Measurements from ENCODE around the gene CADM2. TPM values are rescaled to one million over a fixed set of nuclear protein-coding genes. Genes with fewer than 3 reads are reported as not detected.

Gene CADM2
- total RNA-seq, 4 donors from 2014 or later: 1.2 to 22.3 (median 2.4) TPM

DNA sequence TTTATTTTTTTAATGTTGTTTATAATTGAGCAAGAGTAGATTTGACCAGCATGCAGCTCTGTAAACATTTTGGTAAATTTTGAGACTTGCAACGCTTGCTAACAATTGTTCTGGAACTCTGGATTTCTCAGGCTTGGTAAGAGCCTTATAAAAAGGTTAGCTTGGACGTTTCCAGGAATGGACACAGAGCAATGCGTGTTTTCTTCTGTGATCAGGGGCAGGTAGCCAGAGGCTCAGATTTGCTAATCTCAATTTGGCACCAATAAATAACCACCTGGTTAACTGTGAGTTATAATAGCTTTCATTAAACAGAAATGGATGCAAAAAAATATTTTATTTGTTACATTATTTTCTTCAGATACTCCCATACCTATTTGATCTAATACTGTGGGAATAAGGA is 39.8 kb downstream of the CADM2 start:
- Histone ChIP-seq H3K9me3 (no peaks in the 10 kb centered on the region), H3K36me3 (no peaks in the 10 kb centered on the region), H3K4me1 (no peaks in the 10 kb centered on the region), H3K27me3 (no peaks in the 10 kb centered on the region), H3K4me3 (no peak overlapping the region), H3K27ac (no peak overlapping the region)
- no peak for DNase-seq
- no peak for TF ChIP-seq POLR2A (IDR thresholded peaks at IDR 0.05)
- TF ChIP-seq, protein P1, sequence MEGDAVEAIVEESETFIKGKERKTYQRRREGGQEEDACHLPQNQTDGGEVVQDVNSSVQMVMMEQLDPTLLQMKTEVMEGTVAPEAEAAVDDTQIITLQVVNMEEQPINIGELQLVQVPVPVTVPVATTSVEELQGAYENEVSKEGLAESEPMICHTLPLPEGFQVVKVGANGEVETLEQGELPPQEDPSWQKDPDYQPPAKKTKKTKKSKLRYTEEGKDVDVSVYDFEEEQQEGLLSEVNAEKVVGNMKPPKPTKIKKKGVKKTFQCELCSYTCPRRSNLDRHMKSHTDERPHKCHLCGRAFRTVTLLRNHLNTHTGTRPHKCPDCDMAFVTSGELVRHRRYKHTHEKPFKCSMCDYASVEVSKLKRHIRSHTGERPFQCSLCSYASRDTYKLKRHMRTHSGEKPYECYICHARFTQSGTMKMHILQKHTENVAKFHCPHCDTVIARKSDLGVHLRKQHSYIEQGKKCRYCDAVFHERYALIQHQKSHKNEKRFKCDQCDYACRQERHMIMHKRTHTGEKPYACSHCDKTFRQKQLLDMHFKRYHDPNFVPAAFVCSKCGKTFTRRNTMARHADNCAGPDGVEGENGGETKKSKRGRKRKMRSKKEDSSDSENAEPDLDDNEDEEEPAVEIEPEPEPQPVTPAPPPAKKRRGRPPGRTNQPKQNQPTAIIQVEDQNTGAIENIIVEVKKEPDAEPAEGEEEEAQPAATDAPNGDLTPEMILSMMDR (IDR thresholded peaks at IDR 0.05): no peak

DNA sequence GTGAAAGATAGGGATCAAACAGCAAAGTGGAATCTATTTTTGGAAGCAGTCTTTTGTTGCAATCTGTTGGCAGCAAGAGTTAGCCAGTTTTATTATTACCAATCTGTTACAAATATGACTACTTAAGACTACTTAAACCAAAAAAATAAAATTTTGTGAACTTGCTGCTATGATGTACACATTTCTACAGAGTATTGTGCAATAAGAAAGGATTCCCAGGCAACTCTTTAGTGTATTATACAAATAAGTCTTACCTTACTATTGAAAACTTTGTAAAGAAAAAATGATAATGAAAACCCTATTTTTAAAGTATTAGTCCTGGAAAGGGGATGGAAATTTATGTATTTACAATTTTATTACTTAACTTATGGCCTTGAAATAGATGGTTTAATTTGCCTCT is 44.7 kb downstream of the CADM2 start:
- no peaks in the 10 kb centered on the region for H3K9me3 ChIP-seq
- H3K36me3 ChIP-seq: no peaks in the 10 kb centered on the region
- TF ChIP-seq, protein P1 (IDR thresholded peaks at IDR 0.05): no peak
- no peak for TF ChIP-seq POLR2A (IDR thresholded peaks at IDR 0.05)
- H3K27me3 ChIP-seq: no peaks in the 10 kb centered on the region
- no peak overlapping the region for H3K27ac ChIP-seq
- no peak overlapping the region for H3K4me3 ChIP-seq
- H3K4me1 ChIP-seq: no peaks in the 10 kb centered on the region
- no peak for DNase-seq

- DNase-seq: no peak
- H3K4me3 ChIP-seq: no peak overlapping the region
These were observed 45.4 kb downstream of the CADM2 start for GRCh38 chr3:85004147-85004546.

DNA sequence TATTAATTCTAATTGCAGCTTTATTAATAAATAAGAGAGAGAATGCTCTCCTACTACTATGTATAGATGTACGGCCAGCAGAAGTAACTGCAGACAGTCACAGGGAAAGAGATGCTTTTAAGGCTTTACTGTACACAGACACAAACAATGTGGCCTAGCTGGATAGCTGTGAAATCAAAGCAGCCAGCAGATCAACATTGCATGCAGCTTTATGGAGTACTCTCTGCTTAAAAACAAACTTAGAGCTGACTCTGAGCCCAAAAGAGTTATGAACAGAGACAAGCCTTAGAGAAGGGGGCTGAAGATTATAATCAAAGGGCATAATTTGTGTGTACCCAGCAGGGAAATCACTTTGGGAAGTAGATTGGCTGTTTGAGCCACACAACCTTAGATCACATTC is 47.2 kb downstream of the CADM2 start:
- Histone ChIP-seq H3K4me1 (no peaks in the 10 kb centered on the region), H3K9me3 (no peaks in the 10 kb centered on the region), H3K27ac (no peak overlapping the region), H3K4me3 (no peak overlapping the region), H3K27me3 (no peaks in the 10 kb centered on the region), H3K36me3 (no peaks in the 10 kb centered on the region)
- DNase-seq: no peak
- TF ChIP-seq, protein P1 (IDR thresholded peaks at IDR 0.05): no peak
- TF ChIP-seq POLR2A (IDR thresholded peaks at IDR 0.05): no peak

More at GRCh38 chr3:85004147-85004546, 45.4 kb downstream of the CADM2 start:
- Histone ChIP-seq H3K27me3 (no peaks in the 10 kb centered on the region), H3K27ac (no peak overlapping the region), H3K36me3 (no peaks in the 10 kb centered on the region), H3K4me1 (no peaks in the 10 kb centered on the region), H3K9me3 (no peaks in the 10 kb centered on the region)
- TF ChIP-seq, protein P1 (IDR thresholded peaks at IDR 0.05): no peak
- TF ChIP-seq POLR2A (IDR thresholded peaks at IDR 0.05): no peak

DNA sequence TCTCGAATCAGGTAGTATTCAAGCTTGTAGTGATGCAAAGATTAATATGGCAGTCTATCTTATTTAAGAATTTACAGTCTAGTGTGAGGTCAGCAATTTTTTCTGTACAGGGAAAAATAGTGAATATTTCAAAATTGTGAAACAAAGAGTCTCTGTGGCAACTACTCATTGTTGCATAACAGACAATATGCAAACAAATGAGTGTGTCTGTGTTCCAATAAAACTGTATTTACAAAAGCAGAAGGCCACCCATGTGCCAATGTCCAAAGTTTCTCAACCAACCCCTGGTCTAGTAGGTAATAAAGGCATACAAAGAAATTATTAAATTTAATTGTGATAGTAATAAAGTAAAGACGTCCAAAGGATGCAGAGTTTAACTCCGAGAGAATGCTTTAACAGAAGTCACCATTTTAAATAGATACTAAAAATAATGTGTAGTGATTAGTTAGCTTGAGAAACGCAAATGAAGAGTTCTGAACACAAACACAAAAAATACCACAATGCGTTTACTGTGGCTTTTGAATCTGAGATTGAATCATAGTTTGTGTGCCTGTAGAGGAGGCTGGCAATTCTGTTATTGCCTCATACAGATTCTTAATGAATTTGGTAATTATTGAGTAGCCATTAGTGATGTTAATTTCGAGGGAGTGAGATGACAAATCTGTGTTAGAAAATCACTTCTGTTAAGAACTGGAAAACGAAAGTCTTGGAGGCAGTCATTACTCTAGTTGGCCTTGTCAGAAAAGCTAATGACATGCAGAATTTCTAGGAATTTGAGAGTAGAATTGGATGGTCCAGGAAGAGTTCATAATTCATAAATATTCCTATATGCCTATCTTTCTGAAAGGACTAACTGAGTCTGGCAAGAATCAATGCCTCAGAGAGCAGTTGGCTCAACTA is 48.7 kb downstream of the CADM2 start:
- no peaks in the 10 kb centered on the region for H3K9me3 ChIP-seq

GRCh38 chr3:85020828-85021227 is 62.0 kb downstream of the CADM2 start:
- Histone ChIP-seq H3K9me3 (no peaks in the 10 kb centered on the region), H3K36me3 (no peaks in the 10 kb centered on the region), H3K4me3 (no peak overlapping the region), H3K4me1 (no peaks in the 10 kb centered on the region), H3K27ac (no peak overlapping the region), H3K27me3 (no peaks in the 10 kb centered on the region)
- TF ChIP-seq, protein P1 (IDR thresholded peaks at IDR 0.05): no peak
- TF ChIP-seq POLR2A (IDR thresholded peaks at IDR 0.05): no peak
- DNase-seq: no peak

More for the DNA sequence above, 48.7 kb downstream of the CADM2 start:
- H3K4me3 ChIP-seq: no peak overlapping the region
- no peak for DNase-seq
- no peak for TF ChIP-seq POLR2A (IDR thresholded peaks at IDR 0.05)
- no peak overlapping the region for H3K27ac ChIP-seq
- no peaks in the 10 kb centered on the region for H3K36me3 ChIP-seq
- no peaks in the 10 kb centered on the region for H3K27me3 ChIP-seq
- H3K4me1 ChIP-seq: no peaks in the 10 kb centered on the region
